ENCODE measurements around the gene TM7SF2. TPM values are rescaled to one million over a fixed set of nuclear protein-coding genes. Genes with fewer than 3 reads are reported as not detected.

TM7SF2 gene
- total RNA-seq, 1 experiment from 2014 or later: 44.2 TPM

GRCh38 chr11:65127473-65128181 lies 16.0 kb downstream of the TM7SF2 start:
- no peaks in the 10 kb centered on the region for H3F3A ChIP-seq (ENCODE audit: low read length, unreplicated experiment)
- DNase-seq: no peak
- H3K79me2 ChIP-seq (ENCODE audit: low read length): peaks cover 42% of the 10 kb centered on the region
- ChIA-PET CTCF (no interaction called here), POLR2A (ENCODE audit: unreplicated experiment) (interaction anchor here (0.5 to 0.6 kb wide), 2 partner anchors 48 to 206 kb away, joined by 5 to 18 read pairs; partner anchors contain the start of gene DPF2)
- peaks cover 12% of the 10 kb centered on the region for H3K4me1 ChIP-seq (ENCODE audit: insufficient read depth, low read length)
- no peaks in the 10 kb centered on the region for H4K20me1 ChIP-seq (ENCODE audit: low read length)
- no peak overlapping the region for H2AFZ ChIP-seq (ENCODE audit: low read length)
- peaks cover 50% of the 10 kb centered on the region; the same call in 1 of the 2 replicates for H3K36me3 ChIP-seq (ENCODE audit: low read depth, low read length)
- no peak overlapping the region for H3K4me2 ChIP-seq (ENCODE audit: low read length)
- BruUV-seq (replicated peaks): no TSS peak
- H3K4me3 ChIP-seq (ENCODE audit: low read length): no peak overlapping the region
- H3K9me2 ChIP-seq (replicated peaks; ENCODE audit: low read length): no peaks in the 10 kb centered on the region
- no peak overlapping the region for H3K27ac ChIP-seq (ENCODE audit: low read length)
- ATAC-seq: no peak
- no peak for TF ChIP-seq EZH2phosphoT487 (IDR thresholded peaks at IDR 0.05; ENCODE audit: borderline replicate concordance, low read length)
- TF ChIP-seq CTCF (conservative IDR thresholded peaks at IDR 0.05; ENCODE audit: low read depth, low read length): no peak
- TF ChIP-seq EZH2 (IDR thresholded peaks at IDR 0.05; ENCODE audit: low read length, unreplicated experiment): no peak
- H3K9ac ChIP-seq (ENCODE audit: low read length): no peak overlapping the region
- H3K27me3 ChIP-seq (ENCODE audit: low read length): no peaks in the 10 kb centered on the region
- intact Hi-C loops (cut with micrococcal nuclease): no loop called here
- no peaks in the 10 kb centered on the region for H3K9me3 ChIP-seq (ENCODE audit: low read length)

- H2AFZ ChIP-seq (ENCODE audit: low read length): no peak overlapping the region
- H3K79me2 ChIP-seq (ENCODE audit: low read length): peaks cover 42% of the 10 kb centered on the region
- no peaks in the 10 kb centered on the region for H3K9me2 ChIP-seq (replicated peaks; ENCODE audit: low read length)
- no peak for ATAC-seq
- H3K9ac ChIP-seq (ENCODE audit: low read length): no peak overlapping the region
- peaks cover 15% of the 10 kb centered on the region for H3K4me1 ChIP-seq (ENCODE audit: insufficient read depth, low read length)
- no peaks in the 10 kb centered on the region for H3F3A ChIP-seq (ENCODE audit: low read length, unreplicated experiment)
- H4K20me1 ChIP-seq (ENCODE audit: low read length): no peaks in the 10 kb centered on the region; the same call in 1 of the 2 replicates
- no peak for DNase-seq
- H3K4me2 ChIP-seq (ENCODE audit: low read length): no peak overlapping the region
- TF ChIP-seq EZH2phosphoT487 (IDR thresholded peaks at IDR 0.05; ENCODE audit: borderline replicate concordance, low read length): no peak
- no peak for TF ChIP-seq EZH2 (IDR thresholded peaks at IDR 0.05; ENCODE audit: low read length, unreplicated experiment)
- TF ChIP-seq CTCF (conservative IDR thresholded peaks at IDR 0.05; ENCODE audit: low read depth, low read length): no peak
- H3K27me3 ChIP-seq (ENCODE audit: low read length): no peaks in the 10 kb centered on the region
- H3K36me3 ChIP-seq (ENCODE audit: low read depth, low read length): peaks cover 53% of the 10 kb centered on the region; the same call in 1 of the 2 replicates
- CTCF ChIA-PET: no interaction called here
- no peaks in the 10 kb centered on the region for H3K9me3 ChIP-seq (ENCODE audit: low read length)
- BruUV-seq (replicated peaks): no TSS peak
- POLR2A ChIA-PET (ENCODE audit: unreplicated experiment): interaction anchor here (0.5 to 0.6 kb wide), 2 partner anchors 47 to 205 kb away, joined by 5 to 18 read pairs; partner anchors contain the start of gene DPF2
- no peak overlapping the region for H3K4me3 ChIP-seq (ENCODE audit: low read length)
- no peak overlapping the region for H3K27ac ChIP-seq (ENCODE audit: low read length)
- intact Hi-C loops (cut with micrococcal nuclease): no loop called here
Observed at GRCh38 chr11:65128182-65129145, 16.8 kb downstream of the TM7SF2 start.
